Upper lobe of left lung (tissue), 6 donors: ENCODE measurements around the gene TMEM117. TPM values are rescaled to one million over a fixed set of nuclear protein-coding genes. Genes with fewer than 3 reads are reported as not detected.

Experiments
- ATAC-seq, 2 donors: fragments of 200-7000 bp; cut with Tn5 transposase; one replicate each; pipeline ENCODE4 v1.9.1; 2022; ENCODE audit warnings: mild to moderate bottlenecking in 2 of 2, moderate library complexity in 2 of 2; ENCODE audit not compliant: low FRiP score in 2 of 2
- DNase-seq, 2 donors: peaks; one replicate each; pipeline ENCODE4 v3.0.0-alpha.2; 2019 to 2020
- H3K27ac ChIP-seq, 4 donors: fragments of 200-600 bp; sonication (generic); one replicate each; pipeline ENCODE4 v1.5.1; 2016 to 2019
- H3K27me3 ChIP-seq, 4 donors: fragments of 200-600 bp; sonication (generic); one replicate each; pipeline ENCODE4 v1.5.1; 2017 to 2019
- H3K36me3 ChIP-seq, 4 donors: fragments of 200-600 bp; sonication (generic); one replicate each; pipeline ENCODE4 v1.5.1; 2016 to 2019
- H3K4me1 ChIP-seq, 4 donors: fragments of 200-600 bp; sonication (generic); one replicate each; pipeline ENCODE4 v1.5.1; 2018 to 2019
- H3K4me3 ChIP-seq, 4 donors: fragments of 200-600 bp; sonication (generic); one replicate each; pipeline ENCODE4 v1.5.1; 2017 to 2019; ENCODE audit warnings: mild to moderate bottlenecking in 2 of 4, moderate library complexity in 1 of 4
- H3K9me3 ChIP-seq, 4 donors: fragments of 200-600 bp; sonication (generic); one replicate each; pipeline ENCODE4 v1.5.1; 2018 to 2019
- CTCF ChIP-seq, 6 experiments: fragments of 450-650 bp in 4 of 6; fragments of 200-600 bp in 2 of 6; sonication (generic) in 2 of 6; IDR thresholded peaks; one replicate each; pipeline ENCODE4 v1.5.1; 2016 to 2019; ENCODE audit warnings: antibody characterized with exemption in 6 of 6
- EP300 ChIP-seq, 4 donors: sonication (generic); formaldehyde crosslinking; IDR thresholded peaks; one replicate each; pipeline ENCODE4 v1.5.1; 2017; ENCODE audit warnings: antibody characterized with exemption in 4 of 4, control low read depth in 2 of 4
- POLR2A ChIP-seq, 4 donors: fragments of 450-650 bp; IDR thresholded peaks; one replicate each; pipeline ENCODE4 v1.5.1; 2016 to 2017; ENCODE audit warnings: antibody characterized with exemption in 4 of 4, mild to moderate bottlenecking in 2 of 4
- POLR2AphosphoS5 ChIP-seq, 2 donors: sonication (generic); formaldehyde crosslinking; IDR thresholded peaks; one replicate each; pipeline ENCODE4 v1.5.1; 2017; ENCODE audit warnings: antibody characterized with exemption in 2 of 2
- WGBS, 2 donors: methylation state at CpG; one replicate each; pipeline ENCODE4 v1.1.5; 2017 to 2018; 5-methylcytosine and 5-hydroxymethylcytosine counted together
- total RNA-seq, 6 donors: library from RNA; depleted of rRNA in 4 of 6; stranded (reverse); fragments of >200 nt in 4 of 6; gene quantifications; one replicate each; pipeline versions ENCODE4 v1.1.0 to v1.2.1, GENCODE V29; 2016 to 2021
- donor health status: DM: no; HTN: no; CAD: no; lungs with moderate emphysema.
- donor health status: DM: no; HTN: yes; CAD: no; lungs with severe emphysema.

Gene TMEM117
- total RNA-seq, 6 donors from 2014 or later: 2.6 to 8.4 (median 4.2) TPM

- DNase-seq: no peak
- Histone ChIP-seq H3K9me3 (peaks cover 4 to 16% (median 8%) of the 10 kb centered on the region in 4 donors), H3K36me3 (no peaks in the 10 kb centered on the region), H3K27ac (no peak overlapping the region), H3K27me3 (no peaks in the 10 kb centered on the region), H3K4me1 (no peaks in the 10 kb centered on the region), H3K4me3 (no peak overlapping the region)
- 93 to 98% methylated on average over 3 to 4 of the region's 4 CpGs for WGBS, 2 donors
- ATAC-seq: peak in 1 of 2 donors; percentile 22
- TF ChIP-seq POLR2AphosphoS5 (IDR thresholded peaks at IDR 0.05) (no peak), EP300 (IDR thresholded peaks at IDR 0.05) (no peak), POLR2A (IDR thresholded peaks at IDR 0.05) (no peak), CTCF (IDR thresholded peaks at IDR 0.05) (no peak)
These were observed 460.2 kb downstream of the TMEM117 start for GRCh38 chr12:44295958-44296623.

GRCh38 chr12:44296624-44297197, 460.8 kb downstream of the TMEM117 start:
- WGBS, 2 donors: 79 to 82% methylated on average over 4 of the region's 4 CpGs
- ATAC-seq: no peak
- TF ChIP-seq CTCF (IDR thresholded peaks at IDR 0.05): no peak
- TF ChIP-seq EP300 (IDR thresholded peaks at IDR 0.05): no peak
- TF ChIP-seq POLR2A (IDR thresholded peaks at IDR 0.05): no peak
- TF ChIP-seq POLR2AphosphoS5 (IDR thresholded peaks at IDR 0.05): no peak
- Histone ChIP-seq H3K27me3 (no peaks in the 10 kb centered on the region), H3K4me1 (no peaks in the 10 kb centered on the region), H3K9me3 (peaks cover 4 to 16% (median 8%) of the 10 kb centered on the region in 4 donors), H3K27ac (no peak overlapping the region), H3K4me3 (no peak overlapping the region), H3K36me3 (no peaks in the 10 kb centered on the region)
- DNase-seq: no peak

- Histone ChIP-seq H3K27ac (no peak overlapping the region), H3K4me1 (no peaks in the 10 kb centered on the region), H3K27me3 (no peaks in the 10 kb centered on the region), H3K36me3 (no peaks in the 10 kb centered on the region), H3K9me3 (peaks cover 4 to 16% (median 8%) of the 10 kb centered on the region in 4 donors), H3K4me3 (no peak overlapping the region)
- DNase-seq: no peak
- TF ChIP-seq CTCF (IDR thresholded peaks at IDR 0.05): no peak
- TF ChIP-seq POLR2A (IDR thresholded peaks at IDR 0.05): no peak
- TF ChIP-seq POLR2AphosphoS5 (IDR thresholded peaks at IDR 0.05): no peak
- TF ChIP-seq EP300 (IDR thresholded peaks at IDR 0.05): no peak
- ATAC-seq: no peak
- WGBS, 2 donors: 74 to 87% methylated on average over 3 of the region's 3 CpGs
These were observed 463.6 kb downstream of the TMEM117 start for GRCh38 chr12:44299524-44299923.

- Histone ChIP-seq H3K9me3 (no peaks in the 10 kb centered on the region), H3K27ac (no peak overlapping the region), H3K27me3 (no peaks in the 10 kb centered on the region), H3K4me3 (no peak overlapping the region), H3K36me3 (no peaks in the 10 kb centered on the region), H3K4me1 (no peaks in the 10 kb centered on the region)
- DNase-seq (no peak), ATAC-seq (no peak)
- TF ChIP-seq POLR2AphosphoS5 (IDR thresholded peaks at IDR 0.05) (no peak), CTCF (IDR thresholded peaks at IDR 0.05) (no peak), POLR2A (IDR thresholded peaks at IDR 0.05) (no peak), EP300 (IDR thresholded peaks at IDR 0.05) (no peak)
- WGBS, 2 donors: 82 to 86% methylated on average over 7 of the region's 7 CpGs
These were observed 471.8 kb downstream of the TMEM117 start for GRCh38 chr12:44307506-44308168.
